Measurements from ENCODE around the gene PAIP2.

DNA sequence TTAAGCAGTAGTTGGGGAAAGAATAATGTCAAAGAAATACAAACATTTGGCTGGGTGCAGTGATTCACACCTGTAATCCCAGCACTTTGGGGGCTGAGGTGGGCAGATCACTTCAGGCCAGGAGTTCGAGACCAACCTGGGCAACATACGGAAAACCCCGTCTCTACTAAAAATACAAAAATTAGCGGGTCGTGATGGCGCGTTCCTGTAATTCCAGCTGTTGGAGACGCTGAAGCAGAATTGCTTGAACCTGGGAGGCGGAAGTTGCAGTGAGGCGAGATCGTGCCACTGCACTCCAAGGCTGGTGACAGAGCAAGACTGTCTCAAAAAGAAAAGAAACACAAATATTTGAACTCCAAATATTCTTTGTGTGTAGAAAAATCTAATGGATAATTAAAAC lies 43.4 kb upstream of the PAIP2 start:
- TF ChIP-seq POLR2A (IDR thresholded peaks at IDR 0.05; ENCODE audit: low read length) (no peak), GATA1 (IDR thresholded peaks at IDR 0.05; ENCODE audit: low read depth, low read length) (no peak)

Data from erythroblast (primary cell).